ENCODE measurements around the gene PDIA5.
"Not testable (repeated sequence)": the region's sequence is repeated elsewhere in the genome, so short reads cannot be mapped to it uniquely, and the experiment has no call there.

The PDIA5 gene

GRCh38 chr3:123093696-123094095 lies 26.9 kb downstream of the PDIA5 start:
- no peak for DNase-seq (ENCODE audit: low spot score)

GRCh38 chr3:123094516-123095313 lies 27.9 kb downstream of the PDIA5 start:
- DNase-seq (ENCODE audit: low spot score), result no peak

DNA sequence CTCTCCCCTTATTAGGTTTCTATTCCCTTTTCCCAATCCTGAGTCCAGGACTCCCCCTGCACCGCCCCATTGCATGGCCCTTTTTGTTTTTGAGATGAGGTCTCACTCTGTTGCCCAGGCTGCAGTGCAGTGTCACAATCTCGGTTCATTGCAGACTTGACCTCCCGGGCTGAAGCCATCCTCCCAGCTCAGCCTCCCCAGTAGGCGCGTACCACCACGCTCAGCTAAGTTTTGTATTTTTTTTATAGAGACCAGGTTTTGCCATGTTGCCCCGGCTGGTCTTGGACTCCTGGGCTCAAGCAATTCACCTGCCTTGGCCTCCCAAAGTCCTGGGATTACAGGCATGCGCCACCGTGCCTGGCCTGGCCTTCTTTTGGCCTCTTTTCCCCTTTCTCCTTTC lies 29.3 kb downstream of the PDIA5 start:
- no peak for DNase-seq (ENCODE audit: low spot score)

GRCh38 chr3:123096731-123097130 lies 29.9 kb downstream of the PDIA5 start:
- no peak for DNase-seq (ENCODE audit: low spot score)

- DNase-seq (ENCODE audit: low spot score), result no peak
Measured at GRCh38 chr3:123098426-123099330, 31.9 kb downstream of the PDIA5 start.

DNA sequence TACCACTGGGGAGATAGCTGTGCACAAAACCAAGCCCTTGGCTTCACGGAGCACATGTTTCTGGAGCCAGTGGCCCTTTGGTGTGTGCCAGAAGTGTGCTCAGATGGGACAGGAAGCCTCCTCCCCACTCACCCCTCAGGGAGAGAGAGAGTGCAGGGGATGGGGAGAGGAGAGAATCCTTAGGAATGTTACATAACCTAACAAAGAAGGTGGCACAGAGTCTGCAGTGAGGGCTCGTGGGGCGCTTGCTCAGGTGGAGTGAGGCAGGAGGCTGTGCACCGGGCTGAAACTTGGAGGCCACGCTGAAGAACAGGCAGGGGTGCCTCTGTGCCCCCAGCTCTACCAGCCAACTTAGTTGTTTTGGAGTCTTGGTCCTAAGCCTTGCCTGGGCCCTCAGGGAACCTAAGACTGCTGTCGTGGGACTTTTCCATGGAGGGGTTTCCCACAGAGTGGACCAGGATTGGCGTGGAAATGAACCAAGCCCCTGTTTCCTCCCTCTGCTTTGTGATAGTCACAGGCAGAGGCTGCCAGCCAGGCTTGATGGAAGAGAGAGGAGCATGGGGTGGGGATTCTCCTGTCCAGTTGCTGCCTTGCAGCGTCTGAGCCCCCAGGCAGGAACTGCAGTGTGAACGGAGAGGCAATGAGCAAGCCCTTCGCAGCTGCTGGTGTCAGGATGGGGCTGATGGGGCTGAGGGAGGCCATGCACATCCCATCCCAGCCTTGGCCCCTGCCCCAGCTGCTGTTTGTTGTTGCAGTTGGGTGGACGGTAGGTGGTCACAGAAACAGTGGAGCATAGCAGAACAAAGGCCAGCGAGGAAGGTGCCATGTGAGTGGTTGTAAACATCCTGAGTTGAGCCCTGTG lies 32.7 kb downstream of the PDIA5 start:
- DNase-seq (ENCODE audit: low spot score), result no peak

DNA sequence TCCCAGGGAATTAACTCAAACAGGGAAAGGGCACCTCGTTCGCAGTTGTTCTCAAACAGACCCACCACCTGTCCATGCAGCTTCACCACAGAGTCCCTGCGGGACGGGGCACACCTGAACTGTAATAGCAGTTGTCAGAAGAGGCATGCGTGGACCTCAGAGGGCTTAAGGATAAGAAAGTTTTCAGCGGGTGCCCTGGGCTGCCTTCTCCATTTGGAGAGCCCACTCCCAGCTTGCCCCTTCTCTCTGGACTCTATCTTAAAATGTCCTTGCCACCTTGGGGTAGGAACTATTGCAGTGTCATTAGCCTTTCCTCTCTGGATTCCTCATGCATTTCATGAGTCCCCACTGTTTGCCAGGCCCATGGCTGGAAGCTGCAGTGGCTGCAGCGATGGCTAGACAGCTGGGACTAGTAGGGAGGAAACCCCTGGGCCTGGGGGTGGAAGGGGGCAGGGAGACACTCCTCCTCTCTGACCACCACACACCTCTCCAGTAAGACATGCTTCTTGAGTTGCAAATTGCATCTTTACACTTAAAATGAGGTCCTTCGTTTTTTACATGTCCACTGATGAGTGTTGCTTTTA lies 33.5 kb downstream of the PDIA5 start:
- DNase-seq (ENCODE audit: low spot score), result no peak

DNA sequence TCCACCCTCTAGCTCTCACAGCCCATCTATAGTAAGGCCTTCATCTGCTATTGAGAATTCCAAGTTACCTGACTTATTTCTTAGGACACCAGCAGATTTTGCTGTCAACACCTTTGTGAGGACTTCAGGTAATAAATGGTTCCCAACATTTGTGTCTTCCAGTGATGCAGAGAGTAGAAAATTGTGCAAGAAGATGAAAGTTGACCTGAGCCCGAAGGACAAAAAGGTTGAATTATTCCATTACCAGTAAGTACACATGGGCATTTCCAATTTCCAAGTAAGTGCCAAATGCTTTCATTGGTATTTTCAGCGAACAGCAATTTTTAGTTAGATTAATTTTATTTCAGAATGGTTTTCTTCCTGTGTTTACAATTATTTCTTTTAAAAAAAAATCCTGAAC lies 35.4 kb downstream of the PDIA5 start:
- no peak for DNase-seq (ENCODE audit: low spot score)

- DNase-seq (ENCODE audit: low spot score), result no peak
Measured at GRCh38 chr3:123102826-123103225, 36.0 kb downstream of the PDIA5 start.

- DNase-seq (ENCODE audit: low spot score), result peak; percentile 49
Measured at GRCh38 chr3:123104550-123104949, 37.7 kb downstream of the PDIA5 start.

GRCh38 chr3:123105201-123106189 lies 38.7 kb downstream of the PDIA5 start:
- no peak for DNase-seq (ENCODE audit: low spot score)

- DNase-seq (ENCODE audit: low spot score), result no peak
Measured at GRCh38 chr3:123110282-123110975, 43.6 kb downstream of the PDIA5 start.

DNA sequence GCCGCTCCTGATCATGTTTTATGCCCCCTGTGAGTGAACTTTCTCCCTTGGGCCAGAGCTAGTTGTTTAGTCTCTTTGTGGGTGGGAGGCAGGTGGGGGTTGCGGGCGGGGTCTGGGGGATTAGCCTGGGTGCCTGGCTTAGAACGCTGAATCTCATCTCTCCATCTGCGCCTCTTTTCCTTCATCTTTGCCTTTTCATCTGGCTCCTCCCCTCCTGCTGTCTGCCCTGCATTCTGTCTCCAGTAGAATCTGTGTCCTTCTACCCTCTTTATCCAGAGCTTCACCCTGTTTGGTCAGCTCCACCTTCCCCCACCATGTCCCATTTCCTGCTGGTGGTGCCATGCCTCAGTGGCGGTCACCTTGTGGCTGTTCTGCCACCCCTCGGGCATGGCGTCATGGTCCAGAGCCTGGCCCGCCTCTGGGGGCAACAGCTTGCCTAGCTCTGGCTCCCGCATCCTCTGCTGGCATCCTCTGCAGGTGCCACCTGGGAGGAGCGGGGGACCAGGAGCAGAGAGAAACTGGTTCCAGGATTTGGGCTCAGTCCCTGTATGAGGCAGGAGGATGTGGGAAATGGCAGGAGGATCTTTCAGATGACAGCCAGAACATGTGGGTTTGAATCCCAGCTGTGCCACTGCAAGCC lies 44.3 kb downstream of the PDIA5 start:
- no peak for DNase-seq (ENCODE audit: low spot score)

DNA sequence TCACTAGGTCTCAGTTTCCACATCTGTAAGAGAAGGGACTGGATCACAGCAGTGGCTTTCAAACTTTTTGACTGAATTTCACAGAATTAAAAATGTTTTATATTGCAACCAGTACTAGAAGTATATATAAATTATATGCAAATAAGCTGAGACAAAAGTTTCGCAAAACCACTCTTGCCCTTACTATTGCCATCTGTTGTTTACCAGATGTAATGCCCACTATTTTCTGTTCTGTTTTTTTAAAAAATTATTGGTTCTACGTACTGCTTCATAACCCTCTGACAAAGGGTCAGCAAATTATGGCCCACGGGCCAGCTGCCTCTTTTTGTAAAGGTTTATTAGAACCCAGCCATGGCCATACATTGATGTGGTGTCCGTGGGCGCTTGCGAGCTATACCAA lies 44.8 kb downstream of the PDIA5 start:
- no peak for DNase-seq (ENCODE audit: low spot score)

GRCh38 chr3:123112232-123112631 lies 45.4 kb downstream of the PDIA5 start:
- no peak for DNase-seq (ENCODE audit: low spot score)

- DNase-seq (ENCODE audit: low spot score), result not testable (repeated sequence)
Measured at GRCh38 chr3:123112656-123113055, 45.8 kb downstream of the PDIA5 start.

GRCh38 chr3:123113889-123114450 lies 47.1 kb downstream of the PDIA5 start:
- no peak for DNase-seq (ENCODE audit: low spot score)

- no peak for DNase-seq (ENCODE audit: low spot score)
Measured at GRCh38 chr3:123116116-123116515, 49.3 kb downstream of the PDIA5 start.

- no peak for DNase-seq (ENCODE audit: low spot score)
Measured at GRCh38 chr3:123119388-123119787, 52.6 kb downstream of the PDIA5 start.
